GM15510 (cell line): ENCODE results near the gene SLCO3A1.

ENCODE experiments used
- POLR2A ChIP-seq: IDR thresholded peaks from 3 replicates; pipeline ENCODE4 v1.6.1; 2011; ENCODE audit warnings: borderline replicate concordance; ENCODE audit not compliant: insufficient read length; ENCODE audit errors: extremely low read depth

Gene SLCO3A1

GRCh38 chr15:91855241-91855640, 1.7 kb downstream of the SLCO3A1 start:
- TF ChIP-seq POLR2A = no peak

- no peak for TF ChIP-seq POLR2A
Observed at GRCh38 chr15:91855684-91856489, 2.4 kb downstream of the SLCO3A1 start.

- no peak for TF ChIP-seq POLR2A
Observed at GRCh38 chr15:91857224-91857585, 3.7 kb downstream of the SLCO3A1 start.

- TF ChIP-seq POLR2A = no peak
Observed at GRCh38 chr15:91857772-91858171, 4.3 kb downstream of the SLCO3A1 start.

- TF ChIP-seq POLR2A = no peak
Observed at GRCh38 chr15:91860498-91860897, 7.0 kb downstream of the SLCO3A1 start.

GRCh38 chr15:91861223-91861622, 7.7 kb downstream of the SLCO3A1 start:
- TF ChIP-seq POLR2A = no peak

GRCh38 chr15:91862891-91863504, 9.5 kb downstream of the SLCO3A1 start:
- TF ChIP-seq POLR2A = no peak

- no peak for TF ChIP-seq POLR2A
Observed at GRCh38 chr15:91863621-91864255, 10.2 kb downstream of the SLCO3A1 start.

- no peak for TF ChIP-seq POLR2A
Observed at GRCh38 chr15:91864664-91865063, 11.2 kb downstream of the SLCO3A1 start.

- TF ChIP-seq POLR2A = no peak
Observed at GRCh38 chr15:91865486-91865885, 12.0 kb downstream of the SLCO3A1 start.

GRCh38 chr15:91865950-91866349, 12.4 kb downstream of the SLCO3A1 start:
- TF ChIP-seq POLR2A = no peak

- TF ChIP-seq POLR2A = no peak
Observed at GRCh38 chr15:91866371-91866905, 12.9 kb downstream of the SLCO3A1 start.

- no peak for TF ChIP-seq POLR2A
Observed at GRCh38 chr15:91866971-91867372, 13.5 kb downstream of the SLCO3A1 start.

GRCh38 chr15:91867581-91868026, 14.1 kb downstream of the SLCO3A1 start:
- no peak for TF ChIP-seq POLR2A

GRCh38 chr15:91870876-91871537, 17.5 kb downstream of the SLCO3A1 start:
- no peak for TF ChIP-seq POLR2A
